K562 (cell line): Measurements from ENCODE around the gene SETDB2. TPM values are rescaled to one million over a fixed set of nuclear protein-coding genes. Genes with fewer than 3 reads are reported as not detected.

Experiments
- CCAR2 ChIP-seq: fragments of 200-400 bp; formaldehyde crosslinking; IDR thresholded peaks from 2 replicates; pipeline ENCODE4 v1.6.1; 2017; ENCODE audit warnings: mild to moderate bottlenecking, low read depth, low read length
- DACH1 ChIP-seq: fragments of 450-650 bp; IDR thresholded peaks from 2 replicates; pipeline ENCODE4 v1.6.1; 2018; ENCODE audit not compliant: partially characterized antibody
- HNRNPLL ChIP-seq: fragments of 200-400 bp; formaldehyde crosslinking; IDR thresholded peaks from 2 replicates; pipeline ENCODE4 v1.6.1; 2017; ENCODE audit warnings: low read length, low read depth, mild to moderate bottlenecking; ENCODE audit not compliant: poor library complexity, severe bottlenecking
- IRF2 ChIP-seq: sonication (generic); formaldehyde crosslinking; IDR thresholded peaks from 2 replicates; pipeline ENCODE4 v1.8.1; 2022; ENCODE audit warnings: mild to moderate bottlenecking, missing genetic modification reagents
- MTA2 ChIP-seq: fragments of 450-650 bp; IDR thresholded peaks from 2 replicates; pipeline ENCODE4 v1.6.1; 2016; ENCODE audit warnings: low read depth
- NFXL1 ChIP-seq: fragments of 450-650 bp; formaldehyde crosslinking; IDR thresholded peaks from 2 replicates; pipeline ENCODE4 v1.4.0; 2021; ENCODE audit warnings: mild to moderate bottlenecking
- NR2C2 ChIP-seq, 2 experiments: fragments of 200-800 bp in 1 of 2; sonication (Bioruptor generic) in 1 of 2; sonication (generic) in 1 of 2; formaldehyde crosslinking in 1 of 2; IDR thresholded peaks; 2 replicates each; pipeline versions ENCODE4 v1.6.1 to v1.8.0; 2016 to 2022; ENCODE audit warnings: mild to moderate bottlenecking in 1 of 2, missing compliant biosample characterization in 1 of 2, missing genetic modification characterization in 1 of 2, missing genetic modification reagents in 1 of 2
- PHF8 ChIP-seq: fragments of 200-600 bp; sonication (generic); IDR thresholded peaks from 2 replicates; pipeline ENCODE4 v1.6.1; 2012; ENCODE audit warnings: mixed run types, mild to moderate bottlenecking, inconsistent platforms, low read length, moderate library complexity, borderline replicate concordance
- POLR3A ChIP-seq: IDR thresholded peaks from 2 replicates; pipeline ENCODE4 v1.6.1; 2011; ENCODE audit warnings: borderline replicate concordance, mild to moderate bottlenecking, moderate library complexity; ENCODE audit not compliant: insufficient read length, insufficient read depth; ENCODE audit errors: extremely low read depth
- RERE ChIP-seq: sonication (generic); formaldehyde crosslinking; IDR thresholded peaks from 2 replicates; pipeline ENCODE4 v1.8.0; 2023; ENCODE audit warnings: missing genetic modification reagents, mild to moderate bottlenecking, borderline replicate concordance
- SAP30 ChIP-seq: fragments of 200-600 bp; sonication (generic); IDR thresholded peaks from 2 replicates; pipeline ENCODE4 v1.6.1; 2012; ENCODE audit warnings: borderline replicate concordance, low read depth, mild to moderate bottlenecking, moderate library complexity, low read length, control low read depth, inconsistent platforms; ENCODE audit not compliant: insufficient read depth, poor library complexity, severe bottlenecking
- SIX5 ChIP-seq, 2 experiments: IDR thresholded peaks; 2 replicates each; pipeline ENCODE4 v1.6.1; 2011; ENCODE audit warnings: low read length in 2 of 2, borderline replicate concordance in 1 of 2, low read depth in 1 of 2, mild to moderate bottlenecking in 1 of 2, moderate library complexity in 1 of 2; ENCODE audit not compliant: insufficient read depth in 1 of 2
- TAF15 ChIP-seq: fragments of 200-400 bp; formaldehyde crosslinking; IDR thresholded peaks from 2 replicates; pipeline ENCODE4 v1.6.1; 2017; ENCODE audit warnings: mild to moderate bottlenecking, low read depth, low read length, moderate library complexity
- TEAD4 ChIP-seq, 2 experiments: sonication (generic) in 1 of 2; formaldehyde crosslinking in 1 of 2; IDR thresholded peaks; 2 replicates each; pipeline versions ENCODE4 v1.6.1 to v1.8.0; 2012 to 2022; ENCODE audit warnings: borderline replicate concordance in 1 of 2, inconsistent platforms in 1 of 2, low read length in 1 of 2, mild to moderate bottlenecking in 1 of 2, missing genetic modification reagents in 1 of 2
- ZNF282 ChIP-seq: sonication (generic); formaldehyde crosslinking; IDR thresholded peaks from 2 replicates; pipeline ENCODE4 v1.8.1; 2023; ENCODE audit warnings: missing genetic modification reagents
- ZNF3 ChIP-seq: fragments of 250-450 bp; sonication (Bioruptor Pico); IDR thresholded peaks from 2 replicates; pipeline ENCODE4 v1.5.0; 2021; ENCODE audit warnings: mild to moderate bottlenecking, moderate library complexity
- ZNF764 ChIP-seq: fragments of 250-450 bp; sonication (Bioruptor Pico); IDR thresholded peaks from 2 replicates; pipeline ENCODE4 v1.4.0; 2020; ENCODE audit warnings: low read depth, mild to moderate bottlenecking, moderate library complexity
- polyA plus RNA-seq, 8 experiments: library from polyadenylated mRNA; depleted of rRNA in 4 of 8; stranded (reverse) in 5 of 8; unstranded in 3 of 8; fragments of >200 nt; fragmentation: Nextera tagmentation in 2 of 8; fragmentation: Illumina TruSeq in 1 of 8; extraction: Ambion mirVana in 2 of 8; extraction: Trizol in 1 of 8; gene quantifications; 2 replicates each; pipeline versions ENCODE4 v1.2.1 to v1.2.3, GENCODE V29; 2011 to 2014; ENCODE audit warnings: inconsistent platforms in 1 of 8, missing spikeins in 1 of 8
- total RNA-seq, 7 experiments: library from RNA; depleted of rRNA in 6 of 7; stranded (reverse); fragments of >200 nt in 6 of 7; fragmentation: Illumina TruSeq in 2 of 7; extraction: Trizol in 2 of 7; gene quantifications; 2 replicates each; pipeline versions ENCODE4 v1.2.1 to v1.2.3, GENCODE V29; 2011 to 2021; ENCODE audit warnings: low replicate concordance in 1 of 7
- TF ChIP-seq, protein P1 (sequence below), 2 experiments: fragments of 450-650 bp; IDR thresholded peaks; 2 replicates each; pipeline ENCODE4 v1.6.1; 2018; ENCODE audit warnings: mild to moderate bottlenecking in 2 of 2, low read depth in 1 of 2; ENCODE audit not compliant: partially characterized antibody in 2 of 2

Gene SETDB2
- total and polyA plus RNA-seq, 9 of the 15 experiments (the other 6 are each of a cell fraction or from before 2014, with no cell fraction given): 1.0 to 9.0 (median 6.1) TPM

- TF ChIP-seq ZNF3 (CRISPR knock-in tag) (no peak), CCAR2 (no peak), NFXL1 (CRISPR knock-in tag) (no peak), POLR3A (no peak), SAP30 (no peak), RERE (CRISPR knock-in tag) (no peak), PHF8 (no peak), TAF15 (no peak), DACH1 (no peak), ZNF764 (CRISPR knock-in tag) (no peak), NR2C2 (CRISPR knock-in tag; IDR thresholded peaks at IDR 0.05) (no peak), NR2C2 (tag; IDR thresholded peaks at IDR 0.05) (no peak), SIX5 (IDR thresholded peaks at IDR 0.05; ENCODE audit: borderline replicate concordance in 1 of 2, insufficient read depth in 1 of 2, low read depth in 1 of 2, low read length in 2 of 2) (no peak), MTA2 (0 out of 2 replicates have a peak, but pooled peaks have one; percentile 10), HNRNPLL (no peak), IRF2 (CRISPR knock-in tag) (no peak), ZNF282 (no peak), TEAD4 (IDR thresholded peaks at IDR 0.05; ENCODE audit: low read length) (0 out of 2 replicates have a peak, but pooled peaks have one; percentile 19), TEAD4 (CRISPR knock-in tag; IDR thresholded peaks at IDR 0.05; ENCODE audit: borderline replicate concordance) (no peak)
- TF ChIP-seq, protein P1, sequence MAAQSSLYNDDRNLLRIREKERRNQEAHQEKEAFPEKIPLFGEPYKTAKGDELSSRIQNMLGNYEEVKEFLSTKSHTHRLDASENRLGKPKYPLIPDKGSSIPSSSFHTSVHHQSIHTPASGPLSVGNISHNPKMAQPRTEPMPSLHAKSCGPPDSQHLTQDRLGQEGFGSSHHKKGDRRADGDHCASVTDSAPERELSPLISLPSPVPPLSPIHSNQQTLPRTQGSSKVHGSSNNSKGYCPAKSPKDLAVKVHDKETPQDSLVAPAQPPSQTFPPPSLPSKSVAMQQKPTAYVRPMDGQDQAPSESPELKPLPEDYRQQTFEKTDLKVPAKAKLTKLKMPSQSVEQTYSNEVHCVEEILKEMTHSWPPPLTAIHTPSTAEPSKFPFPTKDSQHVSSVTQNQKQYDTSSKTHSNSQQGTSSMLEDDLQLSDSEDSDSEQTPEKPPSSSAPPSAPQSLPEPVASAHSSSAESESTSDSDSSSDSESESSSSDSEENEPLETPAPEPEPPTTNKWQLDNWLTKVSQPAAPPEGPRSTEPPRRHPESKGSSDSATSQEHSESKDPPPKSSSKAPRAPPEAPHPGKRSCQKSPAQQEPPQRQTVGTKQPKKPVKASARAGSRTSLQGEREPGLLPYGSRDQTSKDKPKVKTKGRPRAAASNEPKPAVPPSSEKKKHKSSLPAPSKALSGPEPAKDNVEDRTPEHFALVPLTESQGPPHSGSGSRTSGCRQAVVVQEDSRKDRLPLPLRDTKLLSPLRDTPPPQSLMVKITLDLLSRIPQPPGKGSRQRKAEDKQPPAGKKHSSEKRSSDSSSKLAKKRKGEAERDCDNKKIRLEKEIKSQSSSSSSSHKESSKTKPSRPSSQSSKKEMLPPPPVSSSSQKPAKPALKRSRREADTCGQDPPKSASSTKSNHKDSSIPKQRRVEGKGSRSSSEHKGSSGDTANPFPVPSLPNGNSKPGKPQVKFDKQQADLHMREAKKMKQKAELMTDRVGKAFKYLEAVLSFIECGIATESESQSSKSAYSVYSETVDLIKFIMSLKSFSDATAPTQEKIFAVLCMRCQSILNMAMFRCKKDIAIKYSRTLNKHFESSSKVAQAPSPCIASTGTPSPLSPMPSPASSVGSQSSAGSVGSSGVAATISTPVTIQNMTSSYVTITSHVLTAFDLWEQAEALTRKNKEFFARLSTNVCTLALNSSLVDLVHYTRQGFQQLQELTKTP (IDR thresholded peaks at IDR 0.05; ENCODE audit: low read depth in 1 of 2, partially characterized antibody in 2 of 2): peak in 1 of 2 experiments; percentile 65
Observed at GRCh38 chr13:49540552-49540951, 96.5 kb downstream of the SETDB2 start (continued).
